H9 (cell line): ENCODE results near the gene TRAPPC2L. TPM values are rescaled to one million over a fixed set of nuclear protein-coding genes. Genes with fewer than 3 reads are reported as not detected.

ENCODE experiments used
- DNase-seq: peaks from one replicate; pipeline ENCODE4 v3.0.0-alpha.2; 2017
- H2AFZ ChIP-seq: one replicate; pipeline ENCODE4 v1.6.1; 2013; ENCODE audit warnings: mild to moderate bottlenecking, low read length, control low read depth, moderate library complexity
- H2AK5ac ChIP-seq: 2 replicates; pipeline ENCODE4 v1.6.1; 2013; ENCODE audit warnings: low read length, control low read depth, mixed read lengths; ENCODE audit not compliant: insufficient read length
- H2BK120ac ChIP-seq: one replicate; pipeline ENCODE4 v1.6.1; 2013; ENCODE audit warnings: low read depth, mild to moderate bottlenecking, low read length, control low read depth, inconsistent platforms; ENCODE audit not compliant: poor library complexity, severe bottlenecking
- H2BK12ac ChIP-seq: 2 replicates; pipeline ENCODE4 v1.6.1; 2013; ENCODE audit warnings: low read length, control low read depth, mixed read lengths, low read depth; ENCODE audit not compliant: insufficient read length
- H2BK15ac ChIP-seq: 2 replicates; pipeline ENCODE4 v1.6.1; 2013; ENCODE audit warnings: low read depth, low read length, control low read depth
- H2BK20ac ChIP-seq: one replicate; pipeline ENCODE4 v1.6.1; 2013; ENCODE audit warnings: low read depth, mild to moderate bottlenecking, low read length, control low read depth, inconsistent platforms; ENCODE audit not compliant: poor library complexity, severe bottlenecking
- H2BK5ac ChIP-seq: 2 replicates; pipeline ENCODE4 v1.6.1; 2013; ENCODE audit warnings: low read length, control low read depth, mixed read lengths; ENCODE audit not compliant: insufficient read length
- H3K14ac ChIP-seq: 2 replicates; pipeline ENCODE4 v1.6.1; 2013; ENCODE audit warnings: low read length, control low read depth; ENCODE audit not compliant: insufficient read depth
- H3K18ac ChIP-seq: 2 replicates; pipeline ENCODE4 v1.6.1; 2013; ENCODE audit warnings: low read depth, mild to moderate bottlenecking, mixed read lengths, low read length, control low read depth; ENCODE audit not compliant: insufficient read length
- H3K23ac ChIP-seq: 2 replicates; pipeline ENCODE4 v1.6.1; 2013; ENCODE audit warnings: low read length, control low read depth, mixed read lengths, low read depth; ENCODE audit not compliant: insufficient read length
- H3K23me2 ChIP-seq: 2 replicates; pipeline ENCODE4 v1.6.1; 2013; ENCODE audit warnings: low read depth, mild to moderate bottlenecking, mixed read lengths, low read length, control low read depth; ENCODE audit not compliant: insufficient read length, poor library complexity, severe bottlenecking
- H3K27ac ChIP-seq: 2 replicates; pipeline ENCODE4 v1.5.1; 2013; ENCODE audit warnings: low read length, control low read depth, mixed read lengths, low read depth; ENCODE audit not compliant: insufficient read length
- H3K27me3 ChIP-seq: 2 replicates; pipeline ENCODE4 v1.6.1; 2013; ENCODE audit warnings: low read length, control low read depth, inconsistent platforms; ENCODE audit not compliant: insufficient read depth
- H3K4ac ChIP-seq: 2 replicates; pipeline ENCODE4 v1.6.1; 2013; ENCODE audit warnings: low read depth, mild to moderate bottlenecking, control low read depth, inconsistent platforms, low read length, moderate library complexity
- H3K4me1 ChIP-seq: 2 replicates; pipeline ENCODE4 v1.6.1; 2013; ENCODE audit warnings: low read length, control low read depth, inconsistent platforms; ENCODE audit not compliant: insufficient read depth
- H3K4me2 ChIP-seq: 2 replicates; pipeline ENCODE4 v1.6.1; 2013; ENCODE audit warnings: low read length, control low read depth, mixed read lengths; ENCODE audit not compliant: insufficient read length, insufficient read depth
- H3K56ac ChIP-seq: 2 replicates; pipeline ENCODE4 v1.6.1; 2013; ENCODE audit warnings: low read depth, mild to moderate bottlenecking, mixed read lengths, low read length, control low read depth; ENCODE audit not compliant: insufficient read length
- H3K79me1 ChIP-seq: 2 replicates; pipeline ENCODE4 v1.6.1; 2013; ENCODE audit warnings: low read depth, mild to moderate bottlenecking, moderate library complexity, low read length, control low read depth, inconsistent platforms; ENCODE audit not compliant: insufficient read depth, poor library complexity, severe bottlenecking
- H3K79me2 ChIP-seq: 2 replicates; pipeline ENCODE4 v1.6.1; 2013; ENCODE audit warnings: low read length, control low read depth, inconsistent platforms; ENCODE audit not compliant: insufficient read depth
- H3K9ac ChIP-seq: 2 replicates; pipeline ENCODE4 v1.6.1; 2013; ENCODE audit warnings: low read length, control low read depth, mixed read lengths; ENCODE audit not compliant: insufficient read length; ENCODE audit errors: extremely low read depth
- H3K9me3 ChIP-seq: one replicate; pipeline ENCODE4 v1.6.1; 2013; ENCODE audit warnings: low read depth, low read length, inconsistent platforms; ENCODE audit not compliant: control insufficient read depth
- H3T11ph ChIP-seq: one replicate; pipeline ENCODE4 v1.6.1; 2013; ENCODE audit warnings: mild to moderate bottlenecking, low read length, control low read depth, inconsistent platforms
- H4K20me1 ChIP-seq: one replicate; pipeline ENCODE4 v1.6.1; 2013; ENCODE audit not compliant: control insufficient read depth, insufficient read length, insufficient read depth
- H4K5ac ChIP-seq: 2 replicates; pipeline ENCODE4 v1.6.1; 2013; ENCODE audit warnings: low read depth, mild to moderate bottlenecking, mixed read lengths, low read length, control low read depth; ENCODE audit not compliant: insufficient read length
- H4K8ac ChIP-seq: replicated peaks from 2 replicates; pipeline ENCODE4 v1.6.1; 2013; ENCODE audit warnings: low read length, control low read depth, mixed read lengths, low read depth; ENCODE audit not compliant: insufficient read length
- H4K91ac ChIP-seq: 2 replicates; pipeline ENCODE4 v1.6.1; 2013; ENCODE audit warnings: low read depth, mild to moderate bottlenecking, moderate library complexity, mixed read lengths, low read length, control low read depth; ENCODE audit not compliant: insufficient read length
- H3K27ac Mint-ChIP-seq, 3 experiments: 2 replicates in 2 of 3; 3 replicates in 1 of 3; pipeline ENCODE4 v1.8.0; 2020 to 2021; ENCODE audit warnings: mixed read lengths in 3 of 3, mild to moderate bottlenecking in 1 of 3, moderate library complexity in 1 of 3
- H3K27me3 Mint-ChIP-seq: 2 replicates; pipeline ENCODE4 v1.8.0; 2021; ENCODE audit warnings: low read depth, mild to moderate bottlenecking, moderate library complexity, mixed read lengths
- H3K36me3 Mint-ChIP-seq, 3 experiments: 2 replicates in 2 of 3; 3 replicates in 1 of 3; pipeline ENCODE4 v1.8.0; 2020 to 2021; ENCODE audit warnings: low read depth in 3 of 3, mixed read lengths in 3 of 3; ENCODE audit not compliant: insufficient read depth in 1 of 3
- H3K4me1 Mint-ChIP-seq, 2 experiments: 2 replicates each; pipeline ENCODE4 v1.8.0; 2020; ENCODE audit warnings: mixed read lengths in 2 of 2
- H3K4me3 Mint-ChIP-seq, 2 experiments: 2 replicates in 1 of 2; 3 replicates in 1 of 2; pipeline ENCODE4 v1.8.0; 2020 to 2021; ENCODE audit warnings: mild to moderate bottlenecking in 2 of 2, mixed read lengths in 2 of 2, moderate library complexity in 1 of 2
- H3K9me3 Mint-ChIP-seq, 2 experiments: 2 replicates in 1 of 2; 3 replicates in 1 of 2; pipeline ENCODE4 v1.8.0; 2020; ENCODE audit warnings: mild to moderate bottlenecking in 2 of 2, mixed read lengths in 2 of 2, moderate library complexity in 1 of 2
- WGBS: extraction: QIAGEN DNeasy Blood & Tissue Kit; methylation state at CpG from one replicate; pipeline ENCODE4 v1.1.7; 2013; ENCODE audit warnings: missing lambda C conversion rate, low lambda C conversion rate, mixed read lengths; ENCODE audit not compliant: insufficient read length; ENCODE audit errors: extremely low coverage; 5-methylcytosine and 5-hydroxymethylcytosine counted together
- total RNA-seq: library from RNA; stranded (reverse); gene quantifications from 2 replicates; pipeline ENCODE4 v1.2.1, GENCODE V29; 2021
- TF ChIP-seq, protein P1 (sequence below): fragments of 200-600 bp; sonication (generic); conservative IDR thresholded peaks from 3 replicates; pipeline ENCODE4 v1.8.0; 2021; ENCODE audit warnings: antibody characterized with exemption, mild to moderate bottlenecking

Gene TRAPPC2L
- total RNA-seq, 1 experiment from 2014 or later: 90.3 TPM

DNA sequence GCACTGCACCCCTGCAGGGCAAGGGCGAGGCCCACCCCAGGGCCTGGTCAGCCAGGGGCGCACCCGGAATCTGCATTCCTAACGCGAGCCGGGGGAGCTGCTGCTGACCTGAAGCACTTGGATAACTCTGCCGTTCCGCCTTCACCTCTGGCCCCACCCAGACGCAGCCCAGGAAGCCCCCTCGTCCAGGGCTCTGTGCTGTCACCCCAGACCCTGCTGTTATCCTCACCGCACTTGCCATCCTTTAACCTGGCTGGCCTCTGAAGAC lies 22.8 kb downstream of the TRAPPC2L start:
- DNase-seq: no peak
- Histone ChIP-seq H4K91ac (no peak overlapping the region), H3K27ac (no peak overlapping the region), H3K4ac (no peak overlapping the region), H3K4me1 (no peaks in the 10 kb centered on the region), H3K79me1 (no peaks in the 10 kb centered on the region), H3K9ac (no peak overlapping the region), H4K20me1 (no peaks in the 10 kb centered on the region), H2BK120ac (no peak overlapping the region), H2BK20ac (no peak overlapping the region), H3K23me2 (no peaks in the 10 kb centered on the region), H2BK15ac (no peak overlapping the region), H4K5ac (no peak overlapping the region), H3T11ph (no peak overlapping the region), H3K14ac (no peak overlapping the region), H3K4me2 (no peak overlapping the region), H2AK5ac (no peak overlapping the region), H3K9me3 (no peaks in the 10 kb centered on the region), H3K79me2 (no peaks in the 10 kb centered on the region), H3K23ac (no peak overlapping the region), H2BK5ac (no peak overlapping the region), H3K56ac (no peak overlapping the region), H3K18ac (no peak overlapping the region), H2AFZ (no peak overlapping the region), H2BK12ac (no peak overlapping the region), H3K27me3 (no peaks in the 10 kb centered on the region), H4K8ac (no peak overlapping the region)
- TF ChIP-seq, protein P1, sequence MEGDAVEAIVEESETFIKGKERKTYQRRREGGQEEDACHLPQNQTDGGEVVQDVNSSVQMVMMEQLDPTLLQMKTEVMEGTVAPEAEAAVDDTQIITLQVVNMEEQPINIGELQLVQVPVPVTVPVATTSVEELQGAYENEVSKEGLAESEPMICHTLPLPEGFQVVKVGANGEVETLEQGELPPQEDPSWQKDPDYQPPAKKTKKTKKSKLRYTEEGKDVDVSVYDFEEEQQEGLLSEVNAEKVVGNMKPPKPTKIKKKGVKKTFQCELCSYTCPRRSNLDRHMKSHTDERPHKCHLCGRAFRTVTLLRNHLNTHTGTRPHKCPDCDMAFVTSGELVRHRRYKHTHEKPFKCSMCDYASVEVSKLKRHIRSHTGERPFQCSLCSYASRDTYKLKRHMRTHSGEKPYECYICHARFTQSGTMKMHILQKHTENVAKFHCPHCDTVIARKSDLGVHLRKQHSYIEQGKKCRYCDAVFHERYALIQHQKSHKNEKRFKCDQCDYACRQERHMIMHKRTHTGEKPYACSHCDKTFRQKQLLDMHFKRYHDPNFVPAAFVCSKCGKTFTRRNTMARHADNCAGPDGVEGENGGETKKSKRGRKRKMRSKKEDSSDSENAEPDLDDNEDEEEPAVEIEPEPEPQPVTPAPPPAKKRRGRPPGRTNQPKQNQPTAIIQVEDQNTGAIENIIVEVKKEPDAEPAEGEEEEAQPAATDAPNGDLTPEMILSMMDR: no peak
- Mint-ChIP-seq H3K27me3 (no peaks in the 10 kb centered on the region), H3K9me3 (no peaks in the 10 kb centered on the region), H3K4me1 (peaks cover 0 to 11% of the 10 kb centered on the region in 2 experiments; a peak in 1 of 4 replicates), H3K27ac (peak overlapping the region in 2 of 3 experiments; percentile 34 to 45; a peak in 2 of 7 replicates), H3K36me3 (no peaks in the 10 kb centered on the region), H3K4me3 (no peak overlapping the region; a peak in 1 of 5 replicates)
- WGBS: no CpG with 5 or more reads among the region's 11 CpGs
